RWPE1 (cell line): ENCODE results near the gene INPP5B.
A peak's percentile ranks its signal among the peaks of the same experiment; 100 is the strongest.

Source experiments
- CTCF ChIA-PET: fragments of 350-600 bp; sonication (Branson Sonifier 250); formaldehyde crosslinking; extraction: SDS; loops from one replicate; lab custom pipeline; 2021; lab: Yijun Ruan, JAX
- POLR2A ChIA-PET: fragments of 400-600 bp; formaldehyde crosslinking; extraction: SDS; loops from one replicate; lab custom pipeline; 2020; ENCODE audit warnings: antibody characterized with exemption; ENCODE audit not compliant: low non-redundant PET; lab: Yijun Ruan, JAX
- DNase-seq: peaks from one replicate; pipeline ENCODE4 v3.0.0; 2012; ENCODE audit warnings: low spot score
- H3K27ac ChIP-seq: fragments of 450-650 bp; 2 replicates; pipeline ENCODE4 v1.5.1; 2017
- TF ChIP-seq, protein P1 (sequence below): fragments of 450-650 bp; conservative IDR thresholded peaks from 2 replicates; pipeline ENCODE4 v1.5.1; 2017; ENCODE audit warnings: low read depth, mild to moderate bottlenecking

The INPP5B gene

DNA sequence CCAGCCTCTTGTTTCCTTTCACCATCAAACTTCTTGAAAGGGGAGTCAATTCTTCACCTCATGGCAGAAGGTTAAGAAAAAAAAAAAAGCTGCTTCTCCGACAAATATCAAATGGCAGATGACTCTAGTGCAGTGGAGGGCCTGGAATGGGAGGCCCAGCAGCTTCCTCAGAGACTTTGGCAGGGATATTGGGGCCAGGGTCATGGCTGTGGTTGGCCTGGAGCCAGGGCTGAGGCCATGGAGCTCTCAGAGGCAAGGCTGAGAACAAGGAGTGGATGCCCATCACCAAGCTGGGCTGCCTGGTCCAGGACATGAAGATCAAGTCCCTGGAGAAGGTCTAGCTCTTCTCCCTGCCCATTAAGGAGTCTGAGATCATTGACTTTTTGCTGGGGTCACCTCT is 106.1 kb downstream of the INPP5B start:
- no peak for DNase-seq
- TF ChIP-seq, protein P1, sequence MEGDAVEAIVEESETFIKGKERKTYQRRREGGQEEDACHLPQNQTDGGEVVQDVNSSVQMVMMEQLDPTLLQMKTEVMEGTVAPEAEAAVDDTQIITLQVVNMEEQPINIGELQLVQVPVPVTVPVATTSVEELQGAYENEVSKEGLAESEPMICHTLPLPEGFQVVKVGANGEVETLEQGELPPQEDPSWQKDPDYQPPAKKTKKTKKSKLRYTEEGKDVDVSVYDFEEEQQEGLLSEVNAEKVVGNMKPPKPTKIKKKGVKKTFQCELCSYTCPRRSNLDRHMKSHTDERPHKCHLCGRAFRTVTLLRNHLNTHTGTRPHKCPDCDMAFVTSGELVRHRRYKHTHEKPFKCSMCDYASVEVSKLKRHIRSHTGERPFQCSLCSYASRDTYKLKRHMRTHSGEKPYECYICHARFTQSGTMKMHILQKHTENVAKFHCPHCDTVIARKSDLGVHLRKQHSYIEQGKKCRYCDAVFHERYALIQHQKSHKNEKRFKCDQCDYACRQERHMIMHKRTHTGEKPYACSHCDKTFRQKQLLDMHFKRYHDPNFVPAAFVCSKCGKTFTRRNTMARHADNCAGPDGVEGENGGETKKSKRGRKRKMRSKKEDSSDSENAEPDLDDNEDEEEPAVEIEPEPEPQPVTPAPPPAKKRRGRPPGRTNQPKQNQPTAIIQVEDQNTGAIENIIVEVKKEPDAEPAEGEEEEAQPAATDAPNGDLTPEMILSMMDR: no peak
- no peak overlapping the region for H3K27ac ChIP-seq
- CTCF ChIA-PET: interaction anchor here (0.6 kb wide), 1 partner anchor 997 kb away, joined by 3 read pairs; no protein-coding TSS in a partner anchor
- POLR2A ChIA-PET: no interaction called here

- ChIA-PET CTCF (no interaction called here), POLR2A (no interaction called here)
- H3K27ac ChIP-seq: no peak overlapping the region
- TF ChIP-seq, protein P1: no peak
- no peak for DNase-seq
These were observed 107.2 kb downstream of the INPP5B start for GRCh38 chr1:37839676-37840075.

GRCh38 chr1:37836788-37837187 is 110.1 kb downstream of the INPP5B start:
- no peak for DNase-seq
- POLR2A ChIA-PET: no interaction called here
- TF ChIP-seq, protein P1: no peak
- CTCF ChIA-PET: interaction anchor here (0.6 kb wide), 1 partner anchor 1851 kb away, joined by 3 read pairs; no protein-coding TSS in a partner anchor
- no peak overlapping the region for H3K27ac ChIP-seq

- POLR2A ChIA-PET: no interaction called here
- DNase-seq: no peak
- H3K27ac ChIP-seq: no peak overlapping the region
- TF ChIP-seq, protein P1: no peak
- CTCF ChIA-PET: interaction anchor here (0.5 kb wide), 1 partner anchor 1443 kb away, joined by 3 read pairs; no protein-coding TSS in a partner anchor
These were observed 115.0 kb downstream of the INPP5B start for GRCh38 chr1:37831809-37832208.

GRCh38 chr1:37831109-37831508 is 115.7 kb downstream of the INPP5B start:
- ChIA-PET CTCF (no interaction called here), POLR2A (no interaction called here)
- H3K27ac ChIP-seq: no peak overlapping the region
- TF ChIP-seq, protein P1: no peak
- DNase-seq: no peak

DNA sequence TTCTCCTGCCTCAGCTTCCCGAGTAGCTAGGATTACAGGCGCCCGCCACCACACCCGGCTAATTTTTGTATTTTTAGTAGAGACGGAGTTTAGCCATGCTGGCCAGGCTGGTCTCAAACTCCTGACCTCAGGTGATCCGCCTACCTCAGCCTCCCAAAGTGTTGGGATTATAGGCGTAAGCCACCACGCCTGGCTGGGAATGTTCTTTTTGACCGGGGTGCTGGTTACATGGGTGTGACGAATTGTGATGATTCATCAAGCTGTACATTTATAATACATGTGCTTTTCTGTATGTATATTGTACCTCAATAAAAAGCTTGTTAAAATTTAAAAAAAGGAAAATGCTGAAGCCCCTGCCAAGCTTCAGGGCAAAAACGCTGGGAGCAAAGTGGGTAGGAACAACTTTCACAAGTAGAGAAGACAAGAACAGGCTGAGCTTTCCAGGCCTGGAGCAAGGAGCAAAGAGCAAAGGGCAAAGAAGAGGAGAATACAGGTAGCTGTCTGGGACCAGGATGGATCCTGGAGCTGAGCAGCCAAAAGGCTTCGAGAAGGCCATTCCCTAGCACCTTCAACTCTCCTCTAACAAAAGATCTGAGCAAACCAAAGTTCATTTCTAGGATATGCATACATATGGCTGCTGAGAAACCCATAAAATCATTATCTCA is 118.3 kb downstream of the INPP5B start:
- ChIA-PET POLR2A (no interaction called here), CTCF (interaction anchor here (0.6 kb wide), 3 partner anchors 14 to 161 kb away, joined by 3 read pairs; no protein-coding TSS in a partner anchor)
- H3K27ac ChIP-seq: no peak overlapping the region
- peak; percentile 32 for DNase-seq
- TF ChIP-seq, protein P1: no peak
